GM21526 (cell line): Measurements from ENCODE around the gene DNAH12.

ENCODE experiments used
- ATAC-seq: cut with Tn5 transposase; IDR thresholded peaks from one replicate; pipeline ENCODE4 v1.9.1; 2021; ENCODE audit warnings: moderate library complexity; ENCODE audit not compliant: unreplicated experiment, low FRiP score

Gene DNAH12

GRCh38 chr3:57261119-57261518 is 283.0 kb downstream of the DNAH12 start:
- no peak for ATAC-seq

- no peak for ATAC-seq
Measured at GRCh38 chr3:57257678-57258077, 286.5 kb downstream of the DNAH12 start.

- ATAC-seq: no peak
Measured at GRCh38 chr3:57256844-57257243, 287.3 kb downstream of the DNAH12 start.

GRCh38 chr3:57252404-57252803 is 291.7 kb downstream of the DNAH12 start:
- ATAC-seq: no peak

- ATAC-seq: no peak
Measured at GRCh38 chr3:57244946-57245345, 299.2 kb downstream of the DNAH12 start.
